ENCODE data around the gene ARL6IP1. TPM values are rescaled to one million over a fixed set of nuclear protein-coding genes. Genes with fewer than 3 reads are reported as not detected.
"Not testable (repeated sequence)": the region's sequence is repeated elsewhere in the genome, so short reads cannot be mapped to it uniquely, and the experiment has no call there.

ARL6IP1 gene
- total RNA-seq, 1 donor from 2014 or later, result 235 TPM

DNA sequence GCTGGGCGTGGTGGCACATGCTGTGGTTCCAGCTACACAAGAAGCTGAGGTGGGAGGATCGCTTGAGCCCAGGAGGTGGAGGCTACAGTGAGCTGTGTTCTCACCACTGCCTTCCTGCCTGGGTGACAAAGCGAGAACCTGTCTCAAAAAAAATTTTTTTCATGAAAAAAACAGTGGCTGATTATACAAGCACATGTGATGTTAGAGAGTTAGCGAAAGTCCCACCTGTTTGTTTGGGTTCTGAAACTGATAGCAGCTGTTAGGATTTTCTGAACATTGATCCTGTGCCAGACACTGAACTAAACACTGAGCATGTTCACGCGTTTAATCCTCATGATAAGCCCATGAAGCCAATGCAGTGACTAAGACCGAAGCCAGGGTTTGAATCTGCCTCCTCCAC, 34.1 kb downstream of the ARL6IP1 start:
- intact Hi-C loops (cut with micrococcal nuclease), result loop anchor here (1.0 to 10.0 kb wide), 2 partner anchors 37 to 1292 kb away; partner anchors contain the start of gene XYLT1

DNA sequence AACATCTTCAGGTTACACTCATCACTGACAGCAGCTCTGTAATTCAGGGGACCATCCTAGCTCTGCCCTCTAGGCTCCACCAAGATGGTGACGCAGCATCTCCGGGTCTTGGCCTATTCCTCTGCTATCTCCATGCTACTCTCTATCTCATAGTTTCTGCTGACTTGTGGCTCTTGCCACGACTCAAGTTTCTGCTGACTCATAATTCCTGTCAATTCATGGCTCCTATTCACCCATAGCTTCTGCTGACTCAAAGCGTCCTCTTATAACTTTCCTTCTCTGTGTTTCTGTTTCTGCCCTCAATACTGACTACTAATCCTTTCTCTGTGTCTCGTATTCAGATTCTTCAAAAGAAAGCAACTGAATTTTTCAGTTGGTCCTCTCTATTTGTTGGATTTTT, 38.6 kb downstream of the ARL6IP1 start:
- intact Hi-C loops (cut with micrococcal nuclease), result loop anchor here (10.0 kb wide), 1 partner anchor 1288 kb away; the partner anchor contains the start of gene XYLT1

DNA sequence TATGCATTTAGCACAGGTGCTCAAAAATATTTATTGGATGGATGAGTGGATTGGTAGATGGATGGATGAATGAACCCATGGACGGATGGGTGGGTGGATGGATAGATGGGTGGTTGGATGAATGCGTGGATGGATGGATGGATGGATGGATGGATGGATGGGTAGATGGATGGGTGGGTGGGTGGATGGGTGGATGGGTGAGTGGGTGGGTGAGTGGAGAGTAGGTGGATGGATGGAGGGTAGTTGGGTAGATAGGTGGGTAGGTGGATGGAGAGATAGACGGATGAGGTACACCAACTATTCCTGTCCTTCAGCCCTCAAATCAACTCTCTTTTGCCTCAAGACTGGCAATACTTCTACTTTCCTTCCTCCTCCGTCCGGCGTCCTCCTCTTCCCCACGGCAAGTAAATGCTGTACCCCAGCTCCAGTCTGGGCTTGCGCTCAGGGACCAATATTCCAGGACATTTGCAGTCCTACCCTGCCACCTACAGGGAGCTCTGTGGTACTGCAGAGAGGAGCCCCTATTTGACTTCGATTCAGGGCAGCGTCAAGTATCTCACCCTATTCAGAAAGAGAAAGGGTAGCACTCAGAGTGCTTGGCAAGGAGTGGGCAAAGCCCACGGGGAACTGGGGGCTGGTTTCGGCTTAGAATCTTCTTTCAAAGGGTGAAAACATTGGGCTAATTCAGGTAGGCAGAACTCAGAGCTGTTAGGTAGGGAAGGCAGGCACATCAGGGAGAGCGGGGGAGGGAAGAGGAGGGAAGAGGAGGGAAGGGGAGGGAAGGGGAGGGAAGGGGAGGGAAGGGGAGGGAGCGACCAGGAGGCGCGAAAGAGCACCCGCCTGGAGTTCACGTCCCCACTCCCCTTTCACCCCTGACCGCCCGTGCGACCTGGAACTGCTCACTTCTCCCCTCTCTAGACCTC, 41.5 kb downstream of the ARL6IP1 start:
- intact Hi-C loops (cut with micrococcal nuclease), result loop anchor here (5.0 to 10.0 kb wide), 2 partner anchors 1203 to 1285 kb away; partner anchors contain the start of gene XYLT1

DNA sequence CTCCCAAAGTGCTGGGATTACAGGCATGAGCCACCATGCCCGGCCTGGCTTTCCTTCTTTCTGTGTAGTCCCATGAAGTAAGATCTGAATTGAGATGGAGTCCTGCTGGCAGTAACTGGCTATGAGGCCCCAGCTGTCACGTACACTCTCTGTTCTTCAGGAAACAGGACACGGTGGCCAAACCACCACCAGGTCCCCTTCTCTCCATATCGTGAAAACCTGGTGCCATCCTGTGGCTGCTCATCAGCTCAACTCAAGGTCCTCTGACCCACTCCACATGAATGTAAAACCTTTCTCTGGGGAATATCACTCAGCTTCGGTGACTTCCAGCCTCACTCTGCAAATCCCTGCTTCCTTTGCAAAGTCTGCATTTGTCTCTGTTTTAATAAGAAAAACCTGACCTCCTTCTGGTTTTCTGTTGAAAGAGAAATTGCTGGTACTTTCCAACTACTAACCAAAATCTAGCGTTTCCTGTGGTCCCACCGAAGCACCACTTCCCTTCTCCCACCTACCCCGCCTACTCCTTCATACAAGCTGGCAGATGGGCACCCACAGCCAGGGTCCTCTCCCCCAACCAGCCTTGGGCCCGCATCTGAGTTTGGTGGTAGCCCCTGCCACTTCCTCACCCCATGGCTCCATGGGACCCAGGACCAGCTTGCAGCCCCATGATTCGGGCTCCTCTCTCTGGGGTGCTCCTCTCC, 43.2 kb downstream of the ARL6IP1 start:
- intact Hi-C loops (cut with micrococcal nuclease), result loop anchor here (5.0 kb wide), 1 partner anchor 1201 kb away; no protein-coding TSS in a partner anchor

DNA sequence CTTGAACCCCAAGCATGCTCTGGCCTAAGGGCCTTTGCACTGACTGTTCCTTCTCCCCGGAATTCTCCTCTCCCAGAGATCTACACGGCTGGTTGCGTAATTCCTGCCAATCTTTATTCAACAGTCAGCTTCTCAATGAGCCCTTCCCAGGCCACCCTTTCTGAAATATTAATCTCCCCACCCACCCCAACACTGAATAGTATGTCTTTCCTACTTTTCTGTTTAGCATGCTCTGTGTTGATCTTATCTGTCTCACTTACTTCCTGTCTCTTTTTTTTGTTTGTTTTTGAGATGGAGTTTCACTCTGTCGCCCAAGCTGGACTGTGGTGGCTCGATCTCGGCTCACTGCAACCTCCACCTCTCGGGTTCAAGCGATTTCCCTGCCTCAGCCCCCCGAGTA, 44.7 kb downstream of the ARL6IP1 start:
- intact Hi-C loops (cut with micrococcal nuclease), result loop anchor here (5.0 kb wide), 1 partner anchor 1199 kb away; no protein-coding TSS in a partner anchor

DNA sequence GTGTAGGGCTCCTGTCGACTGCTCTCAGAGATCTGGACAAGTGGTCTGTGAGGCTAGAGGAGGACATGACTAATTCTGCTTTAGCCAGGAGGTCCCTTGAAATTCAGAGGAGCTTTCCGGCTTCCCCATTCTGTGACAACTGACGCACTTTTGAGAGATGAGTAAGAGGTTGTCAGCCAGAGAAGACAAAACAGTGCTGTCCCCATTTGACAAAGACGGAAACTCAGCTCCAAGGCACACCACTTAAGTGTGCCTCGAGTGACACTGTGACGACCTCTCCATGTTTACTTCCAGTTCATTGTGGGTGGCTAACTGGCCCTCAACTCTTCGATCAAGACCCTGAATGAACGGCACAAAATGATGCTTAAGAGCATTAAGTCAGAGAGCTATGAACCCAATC, 58.5 kb downstream of the ARL6IP1 start:
- intact Hi-C loops (cut with micrococcal nuclease), result not testable (repeated sequence)

Other genes starting within 250 kb of the ARL6IP1 start
- gene NOMO2, start 239.5 kb downstream of the ARL6IP1 start, total RNA-seq, result 114 and 126 TPM in 2 replicates
- 1,857 and 1,866 TPM in 2 replicates for gene RPS15A, start 11.2 kb downstream of the ARL6IP1 start, total RNA-seq
- gene SMG1, start 124.9 kb upstream of the ARL6IP1 start, total RNA-seq, result 162 and 186 TPM in 2 replicates
- gene TMC7, start 182.4 kb upstream of the ARL6IP1 start, total RNA-seq, result 0.07 TPM in 1 of 2 replicates, not detected in the other